Umbilical cord (tissue), 2 donors: Measurements from ENCODE around the gene TNS2. TPM values are rescaled to one million over a fixed set of nuclear protein-coding genes. Genes with fewer than 3 reads are reported as not detected.

ENCODE experiments used
- DNase-seq: peaks from one replicate; pipeline ENCODE4 v3.0.0-alpha.2; 2015; ENCODE audit warnings: low spot score
- total RNA-seq: library from RNA; depleted of rRNA; stranded (reverse); fragments of >200 nt; gene quantifications from one replicate; pipeline ENCODE4 v1.2.3, GENCODE V29; 2014; ENCODE audit warnings: low replicate concordance; ENCODE audit not compliant: insufficient read depth

Gene TNS2
- total RNA-seq, 1 donor from 2014 or later: 39.7 TPM

- no peak for DNase-seq
These were observed 18.3 kb downstream of the TNS2 start for GRCh38 chr12:53067993-53068770.

GRCh38 chr12:53068811-53069585, 19.1 kb downstream of the TNS2 start:
- peak; percentile 61 for DNase-seq

DNA sequence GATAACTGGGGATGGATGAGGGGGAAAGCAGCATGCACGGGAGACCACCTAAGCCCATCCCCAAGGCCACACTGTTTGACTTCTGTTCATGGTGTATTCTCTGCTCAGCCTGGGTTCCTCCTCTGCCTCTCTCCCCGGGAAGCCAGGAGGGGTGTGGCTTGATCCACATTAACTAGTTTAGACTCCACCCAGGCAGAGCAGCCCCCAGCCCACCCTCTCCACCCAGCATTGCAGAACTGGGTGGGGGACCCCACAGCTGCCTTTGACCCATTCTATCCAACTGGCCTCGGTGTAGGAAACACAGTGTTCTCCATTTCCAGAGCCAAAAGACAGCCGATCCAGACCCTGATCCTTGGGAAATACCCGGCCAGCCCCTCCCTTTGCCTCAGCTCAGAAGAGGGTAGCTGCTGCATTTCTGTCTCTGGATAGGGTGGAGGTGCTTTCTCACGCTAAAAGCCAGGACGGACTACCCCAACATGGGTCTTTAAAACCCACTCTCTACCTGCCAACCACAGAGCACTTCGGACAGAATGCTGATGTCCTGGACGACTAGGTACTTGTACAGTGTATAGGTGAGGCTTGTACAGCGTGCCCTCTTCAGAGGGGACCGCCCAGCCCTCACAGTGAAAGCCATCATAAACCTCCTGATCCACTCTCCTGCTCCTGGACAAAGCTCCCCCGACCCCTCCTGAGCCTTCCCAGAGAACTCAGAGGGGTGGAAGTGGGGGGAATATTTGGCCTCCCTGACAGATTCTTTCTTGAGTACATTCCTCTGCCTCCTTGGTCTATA, 20.0 kb downstream of the TNS2 start:
- DNase-seq: no peak

- peak; percentile 61 for DNase-seq
These were observed 21.1 kb downstream of the TNS2 start for GRCh38 chr12:53070877-53071492.

DNA sequence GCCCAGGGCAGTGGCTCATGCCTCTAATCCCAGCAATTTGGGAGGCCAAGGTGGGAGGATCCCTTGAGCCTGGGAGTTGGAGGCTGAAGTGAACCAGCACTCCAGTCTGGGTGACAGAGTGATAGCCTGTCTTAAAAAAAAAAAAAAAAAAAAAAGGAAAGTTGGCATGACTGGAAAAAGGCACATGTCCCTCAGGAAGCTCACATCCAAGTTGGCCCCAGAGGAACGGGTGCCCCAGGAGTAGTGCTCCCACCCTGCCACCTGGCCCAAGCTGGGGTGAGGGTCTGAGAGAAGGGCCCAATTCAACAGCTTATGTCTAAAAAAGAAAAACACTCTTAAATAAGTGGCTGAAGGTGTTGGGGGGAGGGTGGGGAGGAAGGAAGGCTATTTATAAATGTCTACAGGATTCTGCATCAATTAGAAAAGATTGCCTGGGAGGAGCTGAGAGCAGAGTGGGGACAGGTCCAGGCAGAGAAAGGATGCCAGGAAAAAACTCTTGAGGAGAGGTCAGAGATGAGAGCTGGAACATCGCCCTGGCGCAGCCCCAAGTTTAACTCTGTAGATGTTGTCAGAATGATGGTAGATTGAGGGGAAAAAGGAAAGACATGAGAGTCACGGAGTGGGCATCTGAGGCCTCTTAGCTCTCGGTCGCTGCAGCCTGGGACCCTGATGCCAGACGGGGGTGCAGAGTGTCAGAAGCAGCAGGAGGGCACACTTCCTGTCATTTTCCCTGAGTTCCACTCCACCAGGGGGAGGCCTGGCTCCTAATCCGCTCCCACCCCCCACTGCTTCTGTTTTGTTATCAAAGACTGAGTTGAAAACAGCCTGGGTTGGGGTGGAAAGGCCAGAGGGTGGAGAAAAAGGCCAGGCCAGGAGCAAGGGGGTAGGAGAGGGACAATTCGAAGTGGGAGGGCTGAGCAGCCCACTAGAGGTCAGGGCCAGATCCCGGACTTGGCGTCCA, 22.0 kb downstream of the TNS2 start:
- DNase-seq: peak; percentile 87

DNA sequence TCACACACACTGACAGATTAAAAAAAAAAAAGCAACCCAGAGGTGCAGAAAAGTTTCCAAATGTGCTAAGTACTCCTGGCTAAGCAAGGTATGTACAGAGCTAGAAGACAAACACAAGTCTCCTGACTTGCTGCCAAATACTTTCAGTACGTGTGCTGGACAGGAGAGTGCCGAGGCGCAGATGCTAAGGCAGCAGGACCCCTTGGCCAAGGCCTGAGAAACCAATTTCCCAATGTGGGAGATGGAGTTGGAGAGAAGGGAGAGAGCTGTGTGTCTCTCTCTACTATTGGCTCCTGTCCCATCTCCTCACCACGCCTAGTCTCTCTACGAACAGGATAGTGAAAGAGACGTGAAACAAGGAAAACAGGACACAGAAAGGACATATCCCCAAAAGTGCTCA, 24.0 kb downstream of the TNS2 start:
- no peak for DNase-seq

DNA sequence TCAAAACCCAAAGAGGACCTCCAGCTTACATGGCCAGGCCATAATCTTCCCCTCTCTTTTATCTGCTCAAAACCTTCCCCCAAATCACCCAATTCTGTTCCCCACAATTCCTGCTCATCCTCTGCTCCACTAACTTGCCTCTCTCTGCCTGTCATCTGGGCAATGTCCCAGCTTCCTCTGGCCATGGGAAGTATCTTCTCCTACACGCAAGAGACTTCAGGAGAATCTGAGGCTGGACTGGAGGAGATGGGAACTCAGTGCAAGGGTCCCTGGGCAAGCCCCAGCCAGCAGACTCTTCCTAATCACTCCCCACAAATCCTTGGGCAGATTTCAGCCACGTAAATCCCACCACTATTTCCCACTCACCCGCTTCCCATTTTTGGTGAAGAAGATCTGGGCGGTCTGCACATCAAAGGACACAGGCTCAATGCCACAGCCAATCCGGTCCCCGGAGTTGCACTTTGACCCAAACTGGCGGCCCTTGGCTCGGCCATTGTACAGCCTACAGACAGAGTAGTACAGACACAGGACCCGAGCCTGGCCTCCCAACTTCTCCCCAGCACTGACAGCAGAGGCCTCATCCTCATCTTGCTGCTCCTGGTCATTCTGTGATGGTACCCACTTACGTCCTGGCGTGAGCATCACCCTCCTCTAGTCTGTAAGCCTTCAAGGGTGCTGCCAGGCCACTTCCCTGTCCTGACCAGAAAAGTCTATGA, 24.6 kb downstream of the TNS2 start:
- no peak for DNase-seq

DNA sequence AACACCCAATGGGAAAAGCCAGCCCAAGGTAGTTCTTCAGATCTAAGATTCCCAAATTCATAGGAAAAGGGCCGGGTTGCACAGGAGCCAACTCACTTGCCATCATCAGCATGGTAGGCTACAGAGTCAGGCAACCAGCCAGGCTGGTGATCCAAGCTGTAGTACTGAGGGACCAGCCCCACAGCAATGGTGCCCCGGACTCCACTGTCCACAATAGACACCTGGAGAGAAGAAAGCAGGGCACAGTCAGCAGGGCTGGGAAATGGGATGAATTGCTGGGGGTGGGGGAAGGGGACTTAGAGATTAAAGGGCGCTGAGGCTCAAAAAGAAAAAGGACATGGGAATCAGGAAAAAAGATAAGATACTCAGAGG, 25.1 kb downstream of the TNS2 start:
- no peak for DNase-seq

DNA sequence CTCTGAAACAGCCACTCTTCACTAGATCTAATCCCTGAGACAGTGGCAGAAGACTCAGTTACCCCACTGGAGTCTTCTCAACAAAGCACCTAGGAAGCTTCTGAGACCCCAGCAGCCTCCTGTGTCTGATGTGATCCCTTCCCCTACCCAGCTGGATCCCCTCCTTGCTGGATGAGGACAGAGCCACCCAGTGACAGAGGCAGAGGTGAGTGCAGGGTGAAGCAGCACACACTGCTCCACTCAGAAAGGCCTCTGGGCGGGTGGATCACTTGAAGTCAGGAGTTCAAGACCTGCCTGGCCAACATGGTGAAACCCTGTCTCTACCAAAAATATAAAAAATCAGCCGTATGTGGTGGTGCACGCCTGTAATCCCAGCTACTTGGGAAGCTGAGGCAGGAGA, 26.6 kb downstream of the TNS2 start:
- DNase-seq: no peak

GRCh38 chr12:53077030-53077429, 27.2 kb downstream of the TNS2 start:
- DNase-seq: no peak

DNA sequence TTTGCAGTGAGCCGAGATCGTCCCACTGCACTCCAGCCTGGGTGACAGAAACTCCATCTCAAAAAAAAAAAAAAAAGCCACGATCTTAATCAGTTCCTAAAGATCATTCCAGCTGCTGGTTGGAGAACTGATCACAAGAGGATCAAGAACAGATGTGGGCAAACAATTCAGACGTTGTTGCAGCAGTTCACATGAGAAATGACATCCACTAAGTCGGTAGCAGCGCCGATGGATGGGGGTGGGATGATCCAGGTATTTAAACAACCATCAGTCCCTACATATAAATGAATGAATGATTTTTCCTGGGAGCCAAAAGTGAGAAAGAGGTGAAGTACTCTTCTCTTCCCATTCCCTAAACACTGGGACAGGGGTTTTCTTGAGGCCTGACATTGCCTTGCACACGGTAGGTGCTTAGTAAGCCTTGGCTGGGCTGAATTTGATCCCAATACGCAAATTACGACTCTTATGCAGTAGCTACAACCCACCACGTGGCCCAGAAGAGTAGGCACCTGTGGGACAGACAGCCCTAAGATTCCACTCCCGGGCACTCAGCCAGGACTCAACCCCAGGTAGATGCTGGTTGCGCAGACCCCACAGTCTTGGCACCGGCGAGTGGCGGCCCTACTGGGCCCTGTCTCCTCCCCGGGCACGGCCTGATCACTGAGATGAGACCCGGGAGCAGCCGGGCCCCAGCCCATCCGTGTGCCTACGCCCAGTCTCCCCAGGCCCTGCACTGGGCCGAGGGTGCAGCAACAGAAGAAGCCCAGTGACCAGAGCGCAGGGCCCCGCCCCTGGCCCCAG, 28.8 kb downstream of the TNS2 start:
- DNase-seq: no peak

DNA sequence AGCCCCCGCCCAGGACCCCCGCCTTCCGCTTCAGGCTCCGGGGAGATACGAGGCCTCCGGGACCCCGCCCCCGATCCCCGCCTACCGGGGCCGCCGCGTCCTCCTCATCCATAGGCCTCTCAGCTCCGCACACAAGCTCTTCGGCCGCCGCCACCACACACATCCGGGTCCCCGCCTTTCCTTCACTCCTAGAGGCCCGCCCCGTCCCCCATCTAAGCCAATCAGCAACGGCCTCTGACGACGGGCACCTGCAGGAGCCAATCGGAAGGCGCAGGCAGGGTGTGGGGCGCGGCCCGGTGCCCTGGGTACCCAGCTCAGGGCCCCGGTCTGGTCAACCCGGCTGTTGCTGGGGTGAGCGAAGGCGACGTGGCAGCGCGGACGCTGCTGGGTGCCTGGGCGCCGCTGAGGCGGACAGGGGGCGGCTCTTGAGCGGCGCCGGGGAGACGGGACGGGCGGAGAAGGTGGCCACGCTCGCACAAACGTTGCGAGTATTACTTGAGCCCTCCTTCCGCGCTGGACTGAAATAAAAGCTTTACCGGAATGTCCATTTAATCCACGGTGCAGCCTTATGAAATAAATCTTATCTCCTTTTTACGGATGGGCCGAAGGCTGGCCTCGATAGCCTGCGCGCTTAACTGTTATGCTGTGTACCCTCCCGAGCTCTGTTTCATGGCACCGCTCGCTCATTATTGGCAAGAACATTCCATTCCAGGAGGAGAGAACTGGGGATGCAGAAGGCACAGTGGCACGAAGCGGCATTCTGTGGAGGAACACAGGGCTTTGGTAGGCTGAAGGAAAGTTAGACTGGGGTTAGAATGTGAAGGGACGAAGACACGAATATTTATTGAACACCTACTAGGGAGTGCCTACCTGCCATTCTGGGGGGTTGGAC, 29.6 kb downstream of the TNS2 start, which contains the start of gene SPRYD3:
Gene SPRYD3, minus strand, starts transcription at position 165 of the 892 bp plus-strand sequence. Its CDS starts 57 bp downstream, at position 108.
- DNase-seq: peak; percentile 99

DNA sequence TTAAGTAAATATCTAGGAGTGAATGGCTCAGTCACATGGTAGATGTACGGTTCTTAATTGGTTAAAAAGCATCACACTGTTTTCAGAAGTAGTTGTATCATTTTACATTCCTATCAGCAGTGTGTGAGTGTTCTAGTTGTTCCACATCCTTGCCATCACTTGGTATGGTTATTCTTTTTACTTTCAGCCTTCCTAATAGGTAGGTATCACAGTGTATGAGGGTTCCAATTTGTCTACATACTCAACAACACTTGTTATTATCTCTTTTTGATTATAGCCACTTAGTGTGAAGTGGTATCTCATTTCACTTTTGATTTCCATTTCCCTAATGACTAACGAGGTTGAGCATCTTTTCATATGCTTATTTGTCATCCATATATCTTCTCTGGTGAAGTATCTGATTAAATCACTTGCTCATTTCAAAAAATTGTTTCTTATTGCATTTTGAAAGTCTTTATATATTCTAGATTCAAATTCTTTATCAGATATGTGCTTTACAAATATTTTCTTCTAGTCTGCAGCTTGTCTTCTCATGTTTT, 32.8 kb downstream of the TNS2 start:
- no peak for DNase-seq

DNA sequence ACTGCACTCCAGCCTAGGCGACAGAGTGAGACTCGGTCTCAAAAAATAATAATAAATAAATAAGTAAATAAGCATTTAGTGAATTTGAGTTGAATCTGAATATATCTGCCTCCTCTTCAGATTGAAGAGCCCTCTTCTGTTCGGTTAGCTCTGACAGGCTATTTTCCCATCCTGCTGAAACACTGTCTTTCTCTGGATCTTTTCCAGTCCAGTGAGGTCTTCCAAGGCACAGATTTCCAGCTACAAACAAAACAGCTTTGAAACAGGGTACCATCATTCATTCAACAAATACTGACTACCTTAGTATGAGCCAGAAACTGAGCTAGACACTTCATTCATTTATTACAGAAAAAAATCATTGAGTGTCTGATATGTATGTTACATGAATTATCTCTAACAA, 36.5 kb downstream of the TNS2 start:
- DNase-seq: no peak

GRCh38 chr12:53090105-53090504, 40.2 kb downstream of the TNS2 start:
- DNase-seq: no peak

DNA sequence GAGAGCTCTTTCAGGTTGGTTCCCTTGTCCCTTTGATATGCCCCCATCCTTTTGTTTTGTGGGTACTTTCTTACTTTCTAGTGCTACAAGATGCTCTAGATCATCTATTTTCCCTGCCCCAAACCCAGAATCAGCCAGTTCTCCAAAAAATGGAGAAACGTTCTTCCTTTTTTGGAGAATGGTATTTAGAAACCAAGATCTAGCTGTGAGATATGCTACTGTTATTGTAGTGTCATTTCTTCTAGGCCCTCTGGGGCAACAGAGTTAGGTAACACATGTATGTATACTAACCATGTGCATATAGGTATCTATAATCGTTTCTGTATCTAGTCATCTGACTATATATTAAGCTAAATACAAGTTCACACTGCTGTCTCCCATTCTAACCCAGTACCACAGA, 40.7 kb downstream of the TNS2 start:
- DNase-seq: no peak

DNA sequence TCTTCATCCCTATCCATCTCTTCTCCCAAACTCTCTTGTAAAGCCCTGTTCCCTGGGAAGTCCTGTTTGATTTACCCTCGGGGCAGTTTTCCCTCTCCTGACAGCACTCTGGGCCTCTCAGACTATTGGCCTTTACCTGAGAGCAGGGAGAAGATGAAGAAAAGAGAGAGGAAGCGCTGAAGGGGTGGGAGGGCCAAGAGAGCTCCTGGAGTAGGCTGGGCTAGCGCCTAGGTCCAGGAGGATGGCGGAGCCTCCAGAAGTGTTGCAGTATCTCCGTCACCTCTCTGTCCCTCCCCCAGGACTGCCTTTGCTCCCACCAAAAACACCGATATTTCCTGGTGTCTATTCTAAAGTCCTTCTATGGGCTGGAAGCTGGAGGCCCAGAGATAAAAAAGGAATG, 41.9 kb downstream of the TNS2 start:
- no peak for DNase-seq
